ENCODE results near the gene EPM2A.

GRCh38 chr6:145758113-145758512 lies 22.8 kb upstream of the EPM2A start:
- TF ChIP-seq, protein P1, sequence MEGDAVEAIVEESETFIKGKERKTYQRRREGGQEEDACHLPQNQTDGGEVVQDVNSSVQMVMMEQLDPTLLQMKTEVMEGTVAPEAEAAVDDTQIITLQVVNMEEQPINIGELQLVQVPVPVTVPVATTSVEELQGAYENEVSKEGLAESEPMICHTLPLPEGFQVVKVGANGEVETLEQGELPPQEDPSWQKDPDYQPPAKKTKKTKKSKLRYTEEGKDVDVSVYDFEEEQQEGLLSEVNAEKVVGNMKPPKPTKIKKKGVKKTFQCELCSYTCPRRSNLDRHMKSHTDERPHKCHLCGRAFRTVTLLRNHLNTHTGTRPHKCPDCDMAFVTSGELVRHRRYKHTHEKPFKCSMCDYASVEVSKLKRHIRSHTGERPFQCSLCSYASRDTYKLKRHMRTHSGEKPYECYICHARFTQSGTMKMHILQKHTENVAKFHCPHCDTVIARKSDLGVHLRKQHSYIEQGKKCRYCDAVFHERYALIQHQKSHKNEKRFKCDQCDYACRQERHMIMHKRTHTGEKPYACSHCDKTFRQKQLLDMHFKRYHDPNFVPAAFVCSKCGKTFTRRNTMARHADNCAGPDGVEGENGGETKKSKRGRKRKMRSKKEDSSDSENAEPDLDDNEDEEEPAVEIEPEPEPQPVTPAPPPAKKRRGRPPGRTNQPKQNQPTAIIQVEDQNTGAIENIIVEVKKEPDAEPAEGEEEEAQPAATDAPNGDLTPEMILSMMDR (IDR thresholded peaks at IDR 0.05; ENCODE audit: extremely low read depth in 1 of 2, insufficient read depth in 1 of 2, low read depth in 1 of 2, low read length in 2 of 2): no peak
- TF ChIP-seq MYC (IDR thresholded peaks at IDR 0.05; ENCODE audit: low read depth, low read length) (no peak), EZH2 (IDR thresholded peaks at IDR 0.05; ENCODE audit: borderline replicate concordance, low read depth, low read length, severe bottlenecking) (no peak), POLR2A (IDR thresholded peaks at IDR 0.05; ENCODE audit: low read depth, low read length) (no peak), GATA2 (IDR thresholded peaks at IDR 0.05; ENCODE audit: insufficient read depth, insufficient read length, low read depth, low read length) (no peak), POLR2AphosphoS5 (IDR thresholded peaks at IDR 0.05; ENCODE audit: insufficient read depth, low read depth, low read length) (no peak), FOS (IDR thresholded peaks at IDR 0.05; ENCODE audit: borderline replicate concordance, insufficient read depth, low read length) (no peak)
- TF ChIP-seq, protein P2, sequence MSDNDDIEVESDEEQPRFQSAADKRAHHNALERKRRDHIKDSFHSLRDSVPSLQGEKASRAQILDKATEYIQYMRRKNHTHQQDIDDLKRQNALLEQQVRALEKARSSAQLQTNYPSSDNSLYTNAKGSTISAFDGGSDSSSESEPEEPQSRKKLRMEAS (IDR thresholded peaks at IDR 0.05; ENCODE audit: insufficient read depth, insufficient read length): no peak
